HS-5 (cell line): ENCODE data around the gene NPAS3.

Experiments
- DNase-seq: peaks from one replicate; pipeline ENCODE4 v3.0.0-alpha.2; 2012; ENCODE audit warnings: low read depth

The NPAS3 gene

GRCh38 chr14:33794791-33795305, 856.2 kb downstream of the NPAS3 start:
- no peak for DNase-seq

- DNase-seq, result no peak
These were observed 857.7 kb downstream of the NPAS3 start for GRCh38 chr14:33796356-33796755.

GRCh38 chr14:33799705-33800570, 861.3 kb downstream of the NPAS3 start:
- no peak for DNase-seq

DNA sequence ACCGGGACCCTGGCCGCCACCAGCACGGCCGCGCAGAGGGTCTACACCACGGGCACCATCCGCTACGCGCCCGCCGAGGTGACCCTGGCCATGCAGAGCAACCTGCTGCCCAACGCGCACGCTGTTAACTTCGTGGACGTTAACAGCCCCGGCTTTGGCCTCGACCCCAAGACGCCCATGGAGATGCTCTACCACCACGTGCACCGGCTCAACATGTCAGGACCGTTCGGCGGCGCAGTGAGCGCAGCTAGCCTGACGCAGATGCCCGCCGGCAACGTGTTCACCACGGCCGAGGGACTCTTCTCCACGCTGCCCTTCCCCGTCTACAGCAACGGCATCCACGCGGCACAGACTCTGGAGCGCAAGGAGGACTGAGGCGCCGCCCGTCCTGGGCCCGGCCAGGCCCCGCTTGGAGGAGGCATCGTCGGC, 862.1 kb downstream of the NPAS3 start:
- DNase-seq, result no peak

DNA sequence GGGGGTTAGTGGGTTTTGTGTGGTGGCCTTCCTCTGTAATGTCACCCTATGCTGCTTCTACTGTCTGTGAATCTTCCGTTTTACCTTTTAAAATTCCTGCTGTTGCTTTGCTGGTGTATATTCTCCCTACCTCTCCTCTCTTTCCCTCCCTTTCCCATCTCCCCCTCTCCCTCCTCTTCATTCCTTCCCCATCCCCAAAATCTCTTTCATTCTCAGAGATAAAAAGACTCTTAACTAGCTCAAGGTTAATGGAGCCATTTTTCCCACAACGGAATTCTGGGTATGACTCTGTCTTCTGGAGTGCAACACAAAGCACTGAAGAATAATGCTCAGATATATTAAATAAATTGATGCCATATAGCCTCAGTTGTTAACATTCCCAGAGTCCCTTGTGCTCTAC, 864.1 kb downstream of the NPAS3 start:
- no peak for DNase-seq

GRCh38 chr14:33805593-33805992, 866.9 kb downstream of the NPAS3 start:
- DNase-seq, result no peak

- no peak for DNase-seq
These were observed 868.2 kb downstream of the NPAS3 start for GRCh38 chr14:33806905-33807304.

DNA sequence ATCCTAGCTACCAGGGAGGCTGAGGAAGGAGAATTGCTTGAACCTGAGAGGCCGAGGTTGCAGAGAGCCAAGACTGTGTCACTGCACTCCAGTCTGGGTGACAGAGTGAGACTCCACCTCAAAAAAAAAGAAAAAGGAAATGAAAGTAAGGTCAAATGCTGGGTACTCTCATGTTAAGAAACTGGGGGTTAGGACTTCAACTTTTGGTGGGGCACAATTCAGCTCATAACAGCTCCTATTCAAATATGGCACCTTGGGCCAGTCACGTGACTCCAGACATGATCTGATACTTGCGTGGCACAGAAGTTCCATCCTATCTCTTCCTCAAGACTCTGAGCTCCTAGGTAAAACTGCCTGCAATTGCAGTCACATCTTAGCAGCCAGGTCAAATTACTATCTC, 869.5 kb downstream of the NPAS3 start:
- no peak for DNase-seq

- no peak for DNase-seq
These were observed 870.8 kb downstream of the NPAS3 start for GRCh38 chr14:33809396-33809981.

GRCh38 chr14:33810308-33810707, 871.6 kb downstream of the NPAS3 start:
- no peak for DNase-seq

GRCh38 chr14:33811721-33812120, 873.0 kb downstream of the NPAS3 start:
- DNase-seq, result no peak

- DNase-seq, result no peak
These were observed 873.5 kb downstream of the NPAS3 start for GRCh38 chr14:33812181-33812580.

DNA sequence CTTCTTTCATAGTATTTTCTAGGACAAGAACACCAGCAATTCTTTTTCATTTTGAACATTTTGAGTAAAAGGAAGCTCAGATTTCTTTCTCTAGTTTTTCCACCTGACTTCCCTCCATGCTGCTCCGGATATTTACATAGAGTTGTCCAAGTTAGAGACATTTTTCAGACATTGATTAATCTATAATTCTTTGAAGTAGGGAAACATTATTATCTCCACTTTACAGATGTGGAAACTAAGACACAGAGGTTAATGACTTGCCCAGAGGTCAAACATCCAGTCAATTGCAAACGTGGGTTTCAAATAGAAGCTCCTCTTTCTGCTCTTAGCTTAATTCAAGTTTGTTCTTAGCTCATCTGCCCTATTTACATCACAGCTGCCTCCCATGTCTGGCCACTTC, 873.9 kb downstream of the NPAS3 start:
- no peak for DNase-seq

DNA sequence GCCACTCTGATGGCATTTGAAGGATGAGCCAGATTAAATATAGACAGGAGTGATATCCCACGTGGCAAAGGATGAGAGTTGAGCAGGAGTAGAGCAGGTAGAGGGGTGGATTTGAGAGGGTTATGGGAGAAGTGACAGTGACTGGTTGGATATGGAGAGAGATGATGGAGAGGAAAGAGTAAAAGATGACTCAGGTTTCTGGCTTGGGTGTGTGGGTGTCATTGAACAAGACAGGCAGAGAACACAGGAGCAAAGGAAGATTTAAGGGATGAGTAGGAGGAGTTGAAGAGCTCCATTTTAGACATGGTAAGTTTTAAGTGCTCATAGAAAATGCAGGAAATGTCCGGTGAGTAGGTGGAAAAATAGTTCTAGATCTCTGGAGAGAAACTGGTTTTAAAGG, 875.3 kb downstream of the NPAS3 start:
- no peak for DNase-seq

DNA sequence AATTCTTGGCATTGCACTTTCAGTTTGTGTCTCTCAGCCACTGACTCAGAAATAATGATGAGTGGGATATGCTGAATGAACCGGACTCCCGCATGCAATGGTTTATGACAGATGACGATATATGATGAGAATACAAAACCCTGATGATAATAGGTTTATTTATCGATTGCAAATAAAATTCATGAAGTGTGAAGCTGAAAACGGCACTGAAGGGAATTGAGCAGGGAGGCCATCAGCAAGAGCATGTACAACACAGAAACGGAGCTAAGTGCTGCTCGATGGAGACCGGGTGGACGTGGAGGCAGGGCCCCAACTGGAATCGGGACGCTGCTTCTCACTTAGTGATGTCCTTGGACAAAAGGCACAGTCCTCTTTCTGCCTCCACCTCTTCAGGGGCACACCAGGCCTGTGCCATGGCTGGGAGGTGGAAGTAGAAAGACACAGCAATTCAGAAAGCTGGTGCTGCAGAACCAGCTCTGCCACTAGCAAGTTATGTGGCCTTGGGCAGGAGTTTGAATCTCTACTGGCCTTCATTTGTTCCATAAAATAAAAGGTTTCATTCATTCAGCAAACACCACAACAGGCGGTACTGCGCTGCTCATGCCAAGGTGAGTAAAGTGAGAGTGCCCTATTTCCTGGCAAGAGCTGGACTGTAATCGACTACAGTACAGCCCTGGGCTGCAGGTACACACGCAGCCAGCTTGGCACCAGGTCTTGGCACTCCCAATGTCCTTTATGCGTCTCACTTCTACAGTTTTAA, 895.2 kb downstream of the NPAS3 start:
- no peak for DNase-seq

- no peak for DNase-seq
These were observed 896.0 kb downstream of the NPAS3 start for GRCh38 chr14:33834466-33835260.

- DNase-seq, result no peak
These were observed 896.6 kb downstream of the NPAS3 start for GRCh38 chr14:33835261-33835655.

GRCh38 chr14:33835677-33836076, 897.0 kb downstream of the NPAS3 start:
- no peak for DNase-seq

- no peak for DNase-seq
These were observed 897.7 kb downstream of the NPAS3 start for GRCh38 chr14:33836203-33836899.

GRCh38 chr14:33836900-33837577, 898.4 kb downstream of the NPAS3 start:
- no peak for DNase-seq
